T-cell (primary cell): ENCODE data around the gene SNX32. TPM values are rescaled to one million over a fixed set of nuclear protein-coding genes. Genes with fewer than 3 reads are reported as not detected.

Experiments
- ATAC-seq, 4 experiments: fragments of 200-7000 bp in 3 of 4; fragments of 150-1000 bp in 1 of 4; cut with Tn5 transposase; replicated peaks in 1 of 4; 1 replicate in 3 of 4; 2 replicates in 1 of 4; pipeline ENCODE4 v1.10.0; 2021; ENCODE audit warnings: moderate library complexity in 3 of 4, mild to moderate bottlenecking in 2 of 4, moderate number of reproducible peaks in 1 of 4
- CTCF ChIA-PET, 2 donors: fragments of 300-600 bp; sonication (Branson Sonifier 250); formaldehyde crosslinking; loops; one replicate each; lab custom pipeline; 2022; ENCODE audit warnings: antibody characterized with exemption in 2 of 2; lab: Charles Lee
- POLR2A ChIA-PET, 2 donors: fragments of 300-600 bp; sonication (Branson Sonifier 250); formaldehyde crosslinking; loops; one replicate each; lab custom pipeline; 2022; ENCODE audit warnings: antibody characterized with exemption in 2 of 2; lab: Charles Lee
- DNase-seq, 35 experiments: peaks; one replicate each; pipeline versions ENCODE4 v3.0.0 to v3.0.0-alpha.2; 2013 to 2023
- H3K27ac ChIP-seq: one replicate; pipeline ENCODE4 v1.5.1; 2013; ENCODE audit warnings: low read length
- H3K27me3 ChIP-seq, 2 experiments: replicated peaks in 1 of 2; 1 replicate in 1 of 2; 2 replicates in 1 of 2; pipeline versions ENCODE4 v1.6.1 to v1.7.0; 2013; ENCODE audit warnings: low read length in 1 of 2, mixed read lengths in 1 of 2; ENCODE audit not compliant: control insufficient read depth in 2 of 2, insufficient read depth in 2 of 2; ENCODE audit errors: extremely low read depth in 1 of 2
- H3K36me3 ChIP-seq, 2 donors: 1 replicate in 1 of 2; 2 replicates in 1 of 2; pipeline versions ENCODE4 v1.6.1 to v1.7.0; 2013; ENCODE audit warnings: low read length in 1 of 2; ENCODE audit not compliant: control insufficient read depth in 2 of 2, insufficient read depth in 1 of 2; ENCODE audit errors: extremely low read depth in 1 of 2
- H3K4me1 ChIP-seq, 2 experiments: 1 replicate in 1 of 2; 2 replicates in 1 of 2; pipeline versions ENCODE4 v1.6.1 to v1.7.0; 2013; ENCODE audit warnings: low read length in 2 of 2, mixed read lengths in 1 of 2; ENCODE audit not compliant: insufficient read depth in 2 of 2, control insufficient read depth in 1 of 2; ENCODE audit errors: extremely low read depth in 1 of 2
- H3K4me3 ChIP-seq, 2 donors: 1 replicate in 1 of 2; 2 replicates in 1 of 2; pipeline versions ENCODE4 v1.5.1 to v1.7.0; 2013; ENCODE audit warnings: mild to moderate bottlenecking in 2 of 2, low read length in 1 of 2, moderate library complexity in 1 of 2; ENCODE audit not compliant: control insufficient read depth in 1 of 2; ENCODE audit errors: extremely low read depth in 1 of 2
- H3K9me3 ChIP-seq: 2 replicates; pipeline ENCODE4 v1.7.0; 2013
- H3K27ac Mint-ChIP-seq, 2 donors: one replicate each; pipeline ENCODE4 v1.8.0; 2020 to 2021; ENCODE audit warnings: mild to moderate bottlenecking in 2 of 2, mixed read lengths in 2 of 2
- H3K27me3 Mint-ChIP-seq, 2 donors: one replicate each; pipeline ENCODE4 v1.8.0; 2021 to 2022; ENCODE audit warnings: mixed read lengths in 2 of 2
- H3K36me3 Mint-ChIP-seq: one replicate; pipeline ENCODE4 v1.8.0; 2021; ENCODE audit warnings: mixed read lengths
- H3K4me1 Mint-ChIP-seq, 3 donors: one replicate each; pipeline ENCODE4 v1.8.0; 2020 to 2022; ENCODE audit warnings: mixed read lengths in 3 of 3, mild to moderate bottlenecking in 1 of 3
- H3K4me3 Mint-ChIP-seq, 3 donors: one replicate each; pipeline ENCODE4 v1.8.0; 2020 to 2022; ENCODE audit warnings: mild to moderate bottlenecking in 3 of 3, mixed read lengths in 3 of 3, moderate library complexity in 3 of 3
- H3K9me3 Mint-ChIP-seq, 3 donors: one replicate each; pipeline ENCODE4 v1.8.0; 2020 to 2022; ENCODE audit warnings: mixed read lengths in 3 of 3
- WGBS: methylation state at CpG from one replicate; pipeline ENCODE4 v1.1.5; 2013; ENCODE audit warnings: missing lambda C conversion rate; ENCODE audit not compliant: insufficient coverage; 5-methylcytosine and 5-hydroxymethylcytosine counted together
- total RNA-seq, 35 experiments: library from RNA in 6 of 35; stranded (reverse) in 6 of 35; fragments of 120-200 nt in 1 of 35; gene quantifications; one replicate each; pipeline versions ENCODE4 v1.2.1 to v1.2.4 and lab custom pipeline; 2013 to 2026

The SNX32 gene
- total RNA-seq, 5 donors from 2014 or later (not counting 1 experiment from before 2014, with no cell fraction given), result 0.26 to 1.4 (median 1.2) TPM

DNA sequence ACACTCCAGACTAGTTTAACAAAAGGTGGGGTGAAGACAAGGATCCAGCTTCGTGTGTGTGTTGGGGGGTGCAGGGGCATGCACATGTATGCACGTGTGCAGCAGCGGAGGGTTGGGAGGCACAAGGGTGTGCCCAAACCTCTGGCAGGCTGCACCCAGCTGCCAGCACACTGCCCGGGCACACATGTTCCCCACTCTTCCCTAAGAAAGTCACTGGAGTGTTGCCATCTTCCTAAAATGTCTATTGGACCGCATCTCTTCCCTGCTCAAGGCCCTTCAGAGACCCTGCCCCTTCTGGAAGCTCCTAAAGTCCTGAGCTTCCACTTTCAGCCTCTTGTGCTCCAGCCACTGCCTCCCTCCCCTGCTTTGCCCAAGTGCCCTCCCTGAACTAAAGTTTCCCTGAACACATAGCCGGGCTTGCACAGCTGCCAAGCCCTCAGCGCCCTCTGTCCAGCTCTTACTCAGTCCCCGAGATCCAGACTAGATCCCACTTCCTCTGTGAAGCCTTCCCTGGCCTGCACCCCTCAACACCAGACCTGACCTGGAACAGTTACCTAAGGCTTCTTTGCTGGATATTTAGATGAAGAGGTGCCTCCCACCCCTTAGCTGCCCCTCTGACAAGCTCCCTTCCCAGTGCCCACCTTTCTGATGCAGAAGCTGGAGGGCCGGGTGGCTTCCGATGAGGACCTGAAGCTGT lies 18.2 kb downstream of the SNX32 start:
- ATAC-seq (no peak), DNase-seq (no peak)
- H3K4me3 ChIP-seq, result no peak overlapping the region
- CTCF ChIA-PET, result interaction anchor here (0.5 to 1.1 kb wide), 3 partner anchors 36 to 138 kb away, joined by 3 read pairs; partner anchors contain the start of gene FIBP (in 2 of the 2)
- H3K27me3 ChIP-seq, result no peaks in the 10 kb centered on the region
- H3K4me3 Mint-ChIP-seq, result no peak overlapping the region
- POLR2A ChIA-PET, result interaction anchor here in 1 of 2 donors (0.6 kb wide), 1 partner anchor 9 kb away, joined by 7 read pairs; no protein-coding TSS in a partner anchor
- H3K36me3 ChIP-seq, result peaks cover 21 to 62% of the 10 kb centered on the region in 2 donors
- no peaks in the 10 kb centered on the region for H3K9me3 ChIP-seq
- peak overlapping the region in 1 of 2 donors; percentile 65 for H3K27ac Mint-ChIP-seq
- peaks cover 12 to 40% of the 10 kb centered on the region in 2 experiments for H3K4me1 ChIP-seq
- peaks cover 31 to 39% (median 39%) of the 10 kb centered on the region in 3 donors for H3K4me1 Mint-ChIP-seq
- H3K36me3 Mint-ChIP-seq, result peaks cover 48% of the 10 kb centered on the region
- H3K27ac ChIP-seq, result no peak overlapping the region
- no peaks in the 10 kb centered on the region for H3K9me3 Mint-ChIP-seq
- H3K27me3 Mint-ChIP-seq, result no peaks in the 10 kb centered on the region
- 96% methylated on average over 8 of the region's 10 CpGs for WGBS

DNA sequence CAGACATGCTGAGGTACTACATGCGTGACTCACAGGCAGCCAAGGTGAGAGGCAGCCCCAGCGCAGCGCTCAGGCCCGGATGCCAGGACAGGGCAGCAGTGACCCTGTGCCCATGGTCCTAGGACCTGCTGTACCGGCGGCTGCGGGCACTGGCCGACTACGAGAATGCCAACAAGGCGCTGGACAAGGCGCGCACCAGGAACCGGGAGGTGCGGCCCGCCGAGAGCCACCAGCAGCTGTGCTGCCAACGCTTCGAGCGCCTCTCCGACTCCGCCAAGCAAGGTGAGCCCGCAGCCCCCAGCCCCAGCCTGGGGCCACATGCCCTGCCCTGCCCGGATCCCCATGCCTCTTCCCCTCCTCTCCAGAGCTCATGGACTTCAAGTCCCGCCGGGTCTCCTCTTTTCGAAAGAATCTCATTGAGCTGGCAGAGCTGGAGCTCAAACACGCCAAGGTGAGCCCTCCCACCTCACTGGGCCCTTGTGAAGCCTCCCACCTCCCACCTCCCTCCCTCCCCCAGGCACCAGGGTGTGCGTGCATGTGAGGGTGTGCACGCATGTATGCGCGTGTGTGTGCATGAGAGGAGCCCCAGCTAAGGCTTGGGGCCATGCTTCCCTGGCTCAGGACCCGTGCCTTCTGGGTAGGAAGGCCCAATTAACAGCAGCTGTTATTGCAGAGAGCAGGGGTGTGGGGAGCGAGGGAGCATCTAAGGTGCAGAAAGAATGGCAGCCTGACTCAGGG lies 18.9 kb downstream of the SNX32 start:
- DNase-seq (no peak), ATAC-seq (no peak)
- H3K36me3 Mint-ChIP-seq, result peaks cover 48% of the 10 kb centered on the region
- H3K9me3 Mint-ChIP-seq, result no peaks in the 10 kb centered on the region
- H3K27me3 Mint-ChIP-seq, result no peaks in the 10 kb centered on the region
- H3K4me1 ChIP-seq, result peaks cover 12 to 41% of the 10 kb centered on the region in 2 experiments
- H3K36me3 ChIP-seq, result peaks cover 21 to 62% of the 10 kb centered on the region in 2 donors
- WGBS, result 97% methylated on average over 31 of the region's 33 CpGs
- H3K27ac Mint-ChIP-seq, result no peak overlapping the region
- no peaks in the 10 kb centered on the region for H3K27me3 ChIP-seq
- no peaks in the 10 kb centered on the region for H3K9me3 ChIP-seq
- ChIA-PET POLR2A (interaction anchor here in 1 of 2 donors (0.6 kb wide), 1 partner anchor 10 kb away, joined by 7 read pairs; no protein-coding TSS in a partner anchor), CTCF (interaction anchor here in 1 of 2 donors (1.0 kb wide), 1 partner anchor 137 kb away, joined by 3 read pairs; no protein-coding TSS in a partner anchor)
- H3K27ac ChIP-seq, result no peak overlapping the region
- H3K4me1 Mint-ChIP-seq, result peaks cover 31 to 39% (median 39%) of the 10 kb centered on the region in 3 donors
- no peak overlapping the region for H3K4me3 ChIP-seq
- H3K4me3 Mint-ChIP-seq, result no peak overlapping the region

DNA sequence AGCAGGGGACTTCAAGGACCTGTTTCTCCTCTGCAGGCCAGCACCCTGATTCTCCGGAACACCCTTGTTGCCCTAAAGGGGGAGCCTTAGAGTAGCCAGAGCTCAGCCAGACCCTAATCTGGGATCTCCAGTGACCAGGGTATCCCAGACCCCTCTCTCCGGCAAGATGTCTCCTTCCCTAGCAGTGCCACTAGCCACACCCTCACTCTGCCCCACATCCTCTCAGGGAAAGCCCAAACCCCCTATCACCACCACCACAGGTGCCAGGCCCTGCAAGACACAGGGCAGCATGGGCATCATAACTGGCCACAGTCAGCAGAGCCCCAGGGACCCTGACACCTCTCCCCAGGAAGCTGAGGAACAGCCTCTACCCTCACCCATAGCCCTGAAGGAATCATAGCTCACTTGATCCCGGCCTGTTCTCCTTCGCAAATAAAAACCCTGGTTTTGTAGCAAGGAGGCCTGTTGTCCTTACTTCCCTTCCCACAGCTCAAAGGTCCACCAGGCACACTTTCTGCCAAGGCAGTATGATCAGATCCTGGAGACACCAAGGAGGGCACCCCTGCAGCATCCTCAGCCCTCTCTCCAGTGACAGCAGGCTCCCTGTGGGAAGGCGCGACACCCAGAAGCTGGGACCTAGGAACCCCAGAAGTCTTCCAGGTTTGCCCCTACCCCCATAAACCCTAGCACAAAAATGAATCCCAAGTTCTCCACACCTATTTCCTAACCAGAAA lies 19.6 kb downstream of the SNX32 start:
- ATAC-seq, result no peak
- Histone ChIP-seq H3K9me3 (no peaks in the 10 kb centered on the region), H3K4me3 (no peak overlapping the region), H3K27me3 (no peaks in the 10 kb centered on the region), H3K36me3 (peaks cover 21 to 62% of the 10 kb centered on the region in 2 donors), H3K27ac (peak overlapping the region; percentile 1), H3K4me1 (peaks cover 13 to 43% of the 10 kb centered on the region in 2 experiments)
- 94% methylated on average over 6 of the region's 6 CpGs for WGBS
- Mint-ChIP-seq H3K9me3 (no peaks in the 10 kb centered on the region), H3K4me1 (peaks cover 34 to 42% (median 41%) of the 10 kb centered on the region in 3 donors), H3K36me3 (peaks cover 48% of the 10 kb centered on the region), H3K27ac (peak overlapping the region in 1 of 2 donors; percentile 80), H3K27me3 (no peaks in the 10 kb centered on the region), H3K4me3 (peak overlapping the region in 1 of 3 donors; percentile 17)
- CTCF ChIA-PET, result no interaction called here
- DNase-seq, result peak in 2 of 35 experiments; percentile 4 to 9
- POLR2A ChIA-PET, result no interaction called here

DNA sequence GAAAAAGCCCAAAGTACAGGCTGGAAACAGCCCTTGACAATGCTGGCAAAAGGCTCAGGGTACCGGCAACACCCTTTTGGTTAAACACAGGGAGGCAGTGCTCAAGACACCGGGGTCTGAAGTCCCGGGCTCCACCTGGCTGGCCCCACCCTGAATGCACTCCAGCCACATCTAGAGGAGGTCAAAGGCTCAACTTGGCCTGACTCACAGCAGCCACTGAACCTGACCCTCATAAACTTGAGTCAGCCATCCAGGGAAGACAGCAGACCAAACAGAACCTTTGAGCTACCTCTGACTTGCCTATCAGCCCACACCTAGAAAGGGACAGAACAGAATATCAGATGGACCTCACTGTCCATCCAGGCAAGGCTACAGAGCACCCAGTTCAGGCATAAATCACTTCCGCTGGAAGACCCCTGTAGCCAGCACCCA lies 20.4 kb downstream of the SNX32 start:
- ATAC-seq, result no peak
- H3K27me3 ChIP-seq, result no peaks in the 10 kb centered on the region
- no peak overlapping the region for H3K4me3 ChIP-seq
- peaks cover 21 to 62% of the 10 kb centered on the region in 2 donors for H3K36me3 ChIP-seq
- H3K27me3 Mint-ChIP-seq, result no peaks in the 10 kb centered on the region
- H3K9me3 ChIP-seq, result no peaks in the 10 kb centered on the region
- 93% methylated on average over 2 of the region's 4 CpGs for WGBS
- H3K9me3 Mint-ChIP-seq, result no peaks in the 10 kb centered on the region
- H3K27ac ChIP-seq, result peak overlapping the region; percentile 1
- peaks cover 48% of the 10 kb centered on the region for H3K36me3 Mint-ChIP-seq
- H3K4me1 Mint-ChIP-seq, result peaks cover 41 to 48% (median 48%) of the 10 kb centered on the region in 3 donors
- peak overlapping the region; percentile 3 to 67 for H3K27ac Mint-ChIP-seq
- H3K4me1 ChIP-seq, result peaks cover 17 to 51% of the 10 kb centered on the region in 2 experiments
- ChIA-PET POLR2A (no interaction called here), CTCF (no interaction called here)
- H3K4me3 Mint-ChIP-seq, result peak overlapping the region in 2 of 3 donors; percentile 39 to 97
- DNase-seq, result peak in 1 of 35 experiments; percentile 6

DNA sequence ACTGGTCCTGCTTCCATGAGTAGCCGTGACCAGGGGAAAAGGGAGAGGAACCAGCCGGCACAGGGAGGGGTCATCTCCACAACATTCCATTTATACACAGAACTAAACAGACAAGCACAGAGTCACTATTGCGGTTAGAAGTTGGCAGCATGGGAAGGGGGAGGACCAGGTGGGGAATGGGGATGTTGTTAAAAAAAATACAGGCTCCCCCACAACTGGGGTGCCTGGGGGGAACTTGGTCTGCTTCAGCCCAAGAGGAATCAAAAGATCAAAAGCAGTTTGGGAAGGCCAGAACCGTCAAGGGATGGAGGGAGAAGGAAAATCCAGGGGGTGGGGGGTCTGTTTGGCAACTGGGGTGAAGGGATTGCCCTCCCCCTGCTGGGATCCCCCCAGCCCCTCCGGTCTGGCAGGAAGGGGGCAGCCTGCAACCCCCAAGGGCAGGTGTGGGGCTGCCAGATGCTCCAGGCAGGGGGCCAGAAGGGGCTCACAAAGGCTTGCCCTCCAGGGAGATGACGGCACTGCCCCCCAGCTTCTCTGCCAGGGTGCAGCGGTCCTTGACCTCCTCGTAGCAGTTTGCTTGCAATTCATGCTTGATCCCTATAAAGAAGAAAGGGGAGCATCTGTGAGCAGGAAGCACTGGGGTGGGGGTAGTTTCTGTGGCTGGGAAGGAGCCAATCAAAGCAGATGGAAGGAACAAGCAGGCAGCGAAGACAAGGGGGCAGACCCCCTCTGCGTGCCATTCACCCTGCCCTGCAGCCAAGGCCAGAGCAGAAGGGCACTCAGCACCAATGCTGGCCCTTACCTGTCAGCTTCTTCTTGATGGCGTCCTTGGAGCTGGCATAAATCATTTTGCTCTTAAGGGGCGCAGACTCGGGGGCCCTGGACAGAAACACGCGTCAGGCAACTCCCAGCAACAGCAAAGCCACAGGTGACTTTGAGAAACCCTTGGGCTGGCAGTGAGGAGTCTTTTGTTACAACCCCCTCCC lies 21.4 kb downstream of the SNX32 start:
- H3K4me3 ChIP-seq, result no peak overlapping the region
- CTCF ChIA-PET, result no interaction called here
- peaks cover 21 to 62% of the 10 kb centered on the region in 2 donors for H3K36me3 ChIP-seq
- no peak overlapping the region for H3K27ac ChIP-seq
- Mint-ChIP-seq H3K4me3 (peak overlapping the region; percentile 61 to 97 (median 86)), H3K4me1 (peaks cover 47 to 54% (median 53%) of the 10 kb centered on the region in 3 donors), H3K36me3 (peaks cover 48% of the 10 kb centered on the region), H3K27ac (peak overlapping the region; percentile 90 to 91), H3K9me3 (no peaks in the 10 kb centered on the region), H3K27me3 (no peaks in the 10 kb centered on the region)
- peaks cover 17 to 61% of the 10 kb centered on the region in 2 experiments for H3K4me1 ChIP-seq
- DNase-seq (no peak), ATAC-seq (no peak)
- POLR2A ChIA-PET, result no interaction called here
- WGBS, result 90% methylated on average over 10 of the region's 15 CpGs
- H3K9me3 ChIP-seq, result no peaks in the 10 kb centered on the region
- no peaks in the 10 kb centered on the region for H3K27me3 ChIP-seq
